SK-N-SH treated with all-trans-retinoic acid at 6 μM for 48 hours (cell line): ENCODE results near the gene MBOAT2.

Experiments used
- ATAC-seq: fragments of 200-7000 bp; cut with Tn5 transposase; 3 replicates; pipeline ENCODE4 v1.9.1; 2020; ENCODE audit warnings: mild to moderate bottlenecking, moderate library complexity
- ARNTL ChIP-seq: fragments of 450-650 bp; formaldehyde crosslinking; IDR thresholded peaks from 2 replicates; pipeline ENCODE4 v1.5.0; 2020; ENCODE audit warnings: low read depth, mild to moderate bottlenecking, moderate library complexity, borderline replicate concordance
- BACH2 ChIP-seq: fragments of 250-450 bp; sonication (Bioruptor Pico); IDR thresholded peaks from 2 replicates; pipeline ENCODE4 v1.9.0; 2021; ENCODE audit warnings: mild to moderate bottlenecking, borderline replicate concordance
- CSDC2 ChIP-seq: fragments of 250-450 bp; sonication (Bioruptor Pico); IDR thresholded peaks from 2 replicates; pipeline ENCODE4 v1.5.0; 2020; ENCODE audit warnings: mild to moderate bottlenecking, moderate library complexity
- ESRRG ChIP-seq: fragments of 250-450 bp; sonication (Bioruptor Pico); IDR thresholded peaks from 2 replicates; pipeline ENCODE4 v1.6.1; 2021; ENCODE audit warnings: mild to moderate bottlenecking
- GLIS3 ChIP-seq: fragments of 250-450 bp; sonication (Bioruptor Pico); IDR thresholded peaks from 2 replicates; pipeline ENCODE4 v1.5.0; 2020; ENCODE audit warnings: mild to moderate bottlenecking, moderate library complexity
- ISL1 ChIP-seq: fragments of 250-450 bp; sonication (Bioruptor Pico); IDR thresholded peaks from 2 replicates; pipeline ENCODE4 v2.1.2; 2022; ENCODE audit warnings: mild to moderate bottlenecking, moderate library complexity
- PPARA ChIP-seq: fragments of 250-450 bp; sonication (Bioruptor Pico); IDR thresholded peaks from 2 replicates; pipeline ENCODE4 v1.5.0; 2020; ENCODE audit warnings: mild to moderate bottlenecking, borderline replicate concordance
- SNAI2 ChIP-seq: fragments of 250-450 bp; sonication (Bioruptor Pico); IDR thresholded peaks from 2 replicates; pipeline ENCODE4 v1.5.0; 2020; ENCODE audit warnings: mild to moderate bottlenecking, moderate library complexity
- TCF4 ChIP-seq: fragments of 250-450 bp; sonication (Bioruptor Pico); IDR thresholded peaks from 2 replicates; pipeline ENCODE4 v1.8.0; 2021; ENCODE audit warnings: mild to moderate bottlenecking, moderate library complexity, borderline replicate concordance
- TOX ChIP-seq: fragments of 250-450 bp; sonication (Bioruptor Pico); IDR thresholded peaks from 2 replicates; pipeline ENCODE4 v1.8.0; 2021; ENCODE audit warnings: mild to moderate bottlenecking, moderate library complexity, borderline replicate concordance
- ZC3H10 ChIP-seq: fragments of 250-450 bp; sonication (Bioruptor Pico); IDR thresholded peaks from 2 replicates; pipeline ENCODE4 v1.5.1; 2021; ENCODE audit warnings: mild to moderate bottlenecking, moderate library complexity
- ZFP3 ChIP-seq: fragments of 250-450 bp; sonication (Bioruptor Pico); IDR thresholded peaks from 2 replicates; pipeline ENCODE4 v1.5.0; 2020; ENCODE audit warnings: mild to moderate bottlenecking, moderate library complexity
- ZFP30 ChIP-seq: fragments of 450-650 bp; formaldehyde crosslinking; IDR thresholded peaks from 2 replicates; pipeline ENCODE4 v1.5.0; 2022; ENCODE audit warnings: mild to moderate bottlenecking, moderate library complexity
- ZNF565 ChIP-seq: fragments of 450-650 bp; formaldehyde crosslinking; conservative IDR thresholded peaks from 2 replicates; pipeline ENCODE4 v1.5.0; 2020; ENCODE audit warnings: low read depth, mild to moderate bottlenecking, moderate library complexity
- ZNF70 ChIP-seq: fragments of 450-650 bp; formaldehyde crosslinking; IDR thresholded peaks from 2 replicates; pipeline ENCODE4 v1.5.0; 2020; ENCODE audit warnings: mild to moderate bottlenecking, moderate library complexity
- TF ChIP-seq, protein P1 (sequence below): fragments of 250-450 bp; sonication (Bioruptor Pico); IDR thresholded peaks from 2 replicates; pipeline ENCODE4 v1.5.1; 2020; ENCODE audit warnings: low read depth, mild to moderate bottlenecking, moderate library complexity
- TF ChIP-seq, protein P2 (sequence below): fragments of 250-450 bp; sonication (Bioruptor Pico); IDR thresholded peaks from 2 replicates; pipeline ENCODE4 v1.5.0; 2020; ENCODE audit warnings: mild to moderate bottlenecking, moderate library complexity
- TF ChIP-seq, protein P3 (sequence below): fragments of 250-450 bp; sonication (Bioruptor Pico); IDR thresholded peaks from 2 replicates; pipeline ENCODE4 v1.8.0; 2021; ENCODE audit warnings: low read depth, mild to moderate bottlenecking, moderate library complexity, borderline replicate concordance

Gene MBOAT2

DNA sequence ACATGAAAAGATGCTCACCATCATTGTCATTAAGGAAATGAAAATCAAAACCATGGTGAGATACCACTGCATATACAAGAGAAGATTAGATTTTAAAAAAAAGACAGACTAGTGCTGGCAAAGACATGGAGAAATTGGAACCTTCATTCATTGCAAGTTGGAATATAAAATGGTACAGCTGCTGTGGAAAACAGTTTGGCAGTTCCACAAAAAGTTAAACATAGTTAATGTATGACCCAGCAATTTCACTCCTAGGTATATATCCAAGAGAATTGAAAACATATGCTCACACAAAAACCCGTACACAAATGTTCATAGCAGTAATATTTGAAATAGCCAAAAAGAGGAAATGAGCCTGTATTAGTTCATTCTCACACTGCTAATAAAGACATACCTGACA, 33.7 kb upstream of the MBOAT2 start:
- no peak for ATAC-seq
- TF ChIP-seq ZNF565 (no peak), ARNTL (no peak), GLIS3 (no peak), ZC3H10 (no peak), BACH2 (CRISPR knock-in tag) (no peak), TOX (CRISPR knock-in tag) (no peak), ESRRG (CRISPR knock-in tag) (no peak), ZFP30 (CRISPR knock-in tag) (no peak), ZFP3 (CRISPR knock-in tag) (no peak)
- TF ChIP-seq, protein P1, sequence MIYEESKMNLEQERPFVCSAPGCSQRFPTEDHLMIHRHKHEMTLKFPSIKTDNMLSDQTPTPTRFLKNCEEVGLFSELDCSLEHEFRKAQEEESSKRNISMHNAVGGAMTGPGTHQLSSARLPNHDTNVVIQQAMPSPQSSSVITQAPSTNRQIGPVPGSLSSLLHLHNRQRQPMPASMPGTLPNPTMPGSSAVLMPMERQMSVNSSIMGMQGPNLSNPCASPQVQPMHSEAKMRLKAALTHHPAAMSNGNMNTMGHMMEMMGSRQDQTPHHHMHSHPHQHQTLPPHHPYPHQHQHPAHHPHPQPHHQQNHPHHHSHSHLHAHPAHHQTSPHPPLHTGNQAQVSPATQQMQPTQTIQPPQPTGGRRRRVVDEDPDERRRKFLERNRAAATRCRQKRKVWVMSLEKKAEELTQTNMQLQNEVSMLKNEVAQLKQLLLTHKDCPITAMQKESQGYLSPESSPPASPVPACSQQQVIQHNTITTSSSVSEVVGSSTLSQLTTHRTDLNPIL (CRISPR knock-in tag): no peak

DNA sequence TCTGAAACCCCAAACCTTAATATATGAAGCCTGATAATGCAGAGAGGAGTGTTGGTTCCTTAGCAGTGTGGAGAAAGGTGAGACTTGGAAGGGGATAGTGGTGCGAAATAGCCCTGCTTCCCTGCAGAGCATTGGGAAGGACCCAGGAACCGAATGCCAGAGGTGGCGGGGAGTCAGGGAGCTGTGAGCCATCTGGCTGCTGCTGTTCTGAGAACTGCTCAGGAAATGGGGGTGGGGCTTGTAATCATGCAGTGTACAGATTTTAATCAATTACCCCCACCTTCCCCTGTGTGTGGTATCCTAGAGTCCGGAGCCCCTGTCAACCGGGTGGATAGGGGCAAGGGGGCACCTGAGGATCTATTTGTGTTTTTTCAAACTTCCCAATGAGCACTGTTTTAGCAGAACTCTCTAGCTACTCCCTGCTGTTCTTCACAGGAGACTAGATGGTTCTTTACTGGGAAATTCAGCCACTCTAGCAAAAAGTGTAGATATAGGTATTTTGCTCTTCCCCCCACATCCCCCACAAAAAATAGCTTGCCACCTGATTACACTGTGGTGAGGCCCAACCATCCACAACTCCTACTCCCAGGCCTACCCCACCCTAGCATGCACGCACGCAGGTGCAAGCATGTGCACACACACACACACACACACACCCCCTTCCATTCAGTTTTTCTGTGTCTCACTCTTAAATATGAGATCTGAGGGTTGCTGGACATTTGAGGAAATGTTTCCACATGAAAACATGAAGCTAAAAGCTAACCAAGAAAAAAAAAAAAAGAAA, 30.1 kb upstream of the MBOAT2 start:
- peak; percentile 41; the same call in 2 of the 3 replicates for ATAC-seq

DNA sequence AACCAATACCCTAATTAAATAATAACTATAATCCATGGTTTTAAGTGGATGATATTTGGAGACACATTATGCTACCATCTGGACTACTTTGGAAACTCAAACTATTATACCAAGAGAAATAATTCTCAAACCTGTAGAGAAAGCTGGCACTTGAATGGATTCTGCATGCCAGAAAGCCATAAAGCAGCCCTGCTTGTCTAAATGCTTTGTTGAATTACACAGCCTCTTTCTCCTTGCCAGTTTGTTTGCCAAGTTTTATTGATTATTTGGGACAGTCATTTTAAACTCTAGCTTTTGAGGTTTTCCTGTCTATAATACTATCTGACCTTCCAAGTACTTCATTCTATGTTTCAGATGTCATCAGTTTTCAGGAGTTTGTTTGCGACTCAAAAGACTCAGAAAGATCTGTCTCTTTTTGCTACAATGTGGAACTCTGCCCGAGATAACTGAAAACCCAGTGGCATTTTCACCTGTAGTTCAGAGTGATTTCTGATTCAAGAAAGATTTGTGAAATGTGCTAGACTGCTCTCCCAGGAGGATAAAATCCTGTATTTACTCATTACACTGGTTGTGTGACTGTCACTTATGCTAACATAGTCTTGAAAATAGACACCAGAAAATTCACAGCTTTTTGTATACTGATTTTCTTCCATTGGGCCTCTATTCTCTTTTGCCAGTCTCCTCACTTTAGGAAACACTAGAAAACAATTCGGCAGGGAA, 29.2 kb upstream of the MBOAT2 start:
- no peak for ATAC-seq
- TF ChIP-seq ZNF70 (CRISPR knock-in tag): no peak
- no peak for TF ChIP-seq BACH2 (CRISPR knock-in tag)
- no peak for TF ChIP-seq ISL1 (CRISPR knock-in tag)
- no peak for TF ChIP-seq ZFP3 (CRISPR knock-in tag)
- no peak for TF ChIP-seq TCF4 (CRISPR knock-in tag)
- TF ChIP-seq, protein P2, sequence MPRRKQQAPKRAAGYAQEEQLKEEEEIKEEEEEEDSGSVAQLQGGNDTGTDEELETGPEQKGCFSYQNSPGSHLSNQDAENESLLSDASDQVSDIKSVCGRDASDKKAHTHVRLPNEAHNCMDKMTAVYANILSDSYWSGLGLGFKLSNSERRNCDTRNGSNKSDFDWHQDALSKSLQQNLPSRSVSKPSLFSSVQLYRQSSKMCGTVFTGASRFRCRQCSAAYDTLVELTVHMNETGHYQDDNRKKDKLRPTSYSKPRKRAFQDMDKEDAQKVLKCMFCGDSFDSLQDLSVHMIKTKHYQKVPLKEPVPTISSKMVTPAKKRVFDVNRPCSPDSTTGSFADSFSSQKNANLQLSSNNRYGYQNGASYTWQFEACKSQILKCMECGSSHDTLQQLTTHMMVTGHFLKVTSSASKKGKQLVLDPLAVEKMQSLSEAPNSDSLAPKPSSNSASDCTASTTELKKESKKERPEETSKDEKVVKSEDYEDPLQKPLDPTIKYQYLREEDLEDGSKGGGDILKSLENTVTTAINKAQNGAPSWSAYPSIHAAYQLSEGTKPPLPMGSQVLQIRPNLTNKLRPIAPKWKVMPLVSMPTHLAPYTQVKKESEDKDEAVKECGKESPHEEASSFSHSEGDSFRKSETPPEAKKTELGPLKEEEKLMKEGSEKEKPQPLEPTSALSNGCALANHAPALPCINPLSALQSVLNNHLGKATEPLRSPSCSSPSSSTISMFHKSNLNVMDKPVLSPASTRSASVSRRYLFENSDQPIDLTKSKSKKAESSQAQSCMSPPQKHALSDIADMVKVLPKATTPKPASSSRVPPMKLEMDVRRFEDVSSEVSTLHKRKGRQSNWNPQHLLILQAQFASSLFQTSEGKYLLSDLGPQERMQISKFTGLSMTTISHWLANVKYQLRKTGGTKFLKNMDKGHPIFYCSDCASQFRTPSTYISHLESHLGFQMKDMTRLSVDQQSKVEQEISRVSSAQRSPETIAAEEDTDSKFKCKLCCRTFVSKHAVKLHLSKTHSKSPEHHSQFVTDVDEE (CRISPR knock-in tag): no peak

More for the DNA sequence above, 30.1 kb upstream of the MBOAT2 start:
- TF ChIP-seq ZFP3 (CRISPR knock-in tag) (no peak), TCF4 (CRISPR knock-in tag) (0 out of 2 replicates have a peak, but pooled peaks have one; percentile 19)
- TF ChIP-seq, all 23 proteins: peak for 1

DNA sequence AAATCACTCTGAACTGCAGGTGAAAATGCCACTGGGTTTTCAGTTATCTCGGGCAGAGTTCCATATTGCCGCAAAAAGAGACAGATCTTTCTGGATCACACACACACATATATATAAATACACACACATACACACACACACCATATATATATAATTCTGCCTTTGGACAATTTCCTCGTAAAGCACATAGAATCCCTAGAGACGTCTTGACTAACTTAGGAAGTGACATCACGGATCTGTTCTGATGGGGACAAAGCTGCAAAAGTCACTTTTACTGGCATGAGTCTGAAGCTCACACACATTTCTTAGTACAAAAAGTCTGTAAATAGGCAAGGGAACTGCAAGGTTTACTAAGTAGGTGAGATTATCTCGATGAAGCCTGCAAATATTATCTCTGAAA, 28.6 kb upstream of the MBOAT2 start:
- TF ChIP-seq ZC3H10 (no peak), PPARA (CRISPR knock-in tag) (no peak), ZNF565 (no peak), ZNF70 (CRISPR knock-in tag) (no peak), BACH2 (CRISPR knock-in tag) (no peak), ZFP3 (CRISPR knock-in tag) (no peak), ISL1 (CRISPR knock-in tag) (no peak), CSDC2 (no peak), SNAI2 (CRISPR knock-in tag) (no peak)
- TF ChIP-seq, protein P3, sequence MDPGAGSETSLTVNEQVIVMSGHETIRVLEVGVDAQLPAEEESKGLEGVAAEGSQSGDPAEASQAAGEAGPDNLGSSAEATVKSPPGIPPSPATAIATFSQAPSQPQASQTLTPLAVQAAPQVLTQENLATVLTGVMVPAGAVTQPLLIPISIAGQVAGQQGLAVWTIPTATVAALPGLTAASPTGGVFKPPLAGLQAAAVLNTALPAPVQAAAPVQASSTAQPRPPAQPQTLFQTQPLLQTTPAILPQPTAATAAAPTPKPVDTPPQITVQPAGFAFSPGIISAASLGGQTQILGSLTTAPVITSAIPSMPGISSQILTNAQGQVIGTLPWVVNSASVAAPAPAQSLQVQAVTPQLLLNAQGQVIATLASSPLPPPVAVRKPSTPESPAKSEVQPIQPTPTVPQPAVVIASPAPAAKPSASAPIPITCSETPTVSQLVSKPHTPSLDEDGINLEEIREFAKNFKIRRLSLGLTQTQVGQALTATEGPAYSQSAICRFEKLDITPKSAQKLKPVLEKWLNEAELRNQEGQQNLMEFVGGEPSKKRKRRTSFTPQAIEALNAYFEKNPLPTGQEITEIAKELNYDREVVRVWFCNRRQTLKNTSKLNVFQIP (CRISPR knock-in tag): no peak
- TF ChIP-seq, protein P1 (CRISPR knock-in tag): no peak
- no peak for ATAC-seq
